Amygdala (tissue), 56 donors: ENCODE results near the gene GTF2H4.
"Not testable (repeated sequence)": the region's sequence is repeated elsewhere in the genome, so short reads cannot be mapped to it uniquely, and the experiment has no call there.

Experiments
- DNase-seq, 56 donors: peaks; one replicate each; lab custom pipeline; 2025; lab: John Stamatoyannopoulos, UW

Gene GTF2H4

DNA sequence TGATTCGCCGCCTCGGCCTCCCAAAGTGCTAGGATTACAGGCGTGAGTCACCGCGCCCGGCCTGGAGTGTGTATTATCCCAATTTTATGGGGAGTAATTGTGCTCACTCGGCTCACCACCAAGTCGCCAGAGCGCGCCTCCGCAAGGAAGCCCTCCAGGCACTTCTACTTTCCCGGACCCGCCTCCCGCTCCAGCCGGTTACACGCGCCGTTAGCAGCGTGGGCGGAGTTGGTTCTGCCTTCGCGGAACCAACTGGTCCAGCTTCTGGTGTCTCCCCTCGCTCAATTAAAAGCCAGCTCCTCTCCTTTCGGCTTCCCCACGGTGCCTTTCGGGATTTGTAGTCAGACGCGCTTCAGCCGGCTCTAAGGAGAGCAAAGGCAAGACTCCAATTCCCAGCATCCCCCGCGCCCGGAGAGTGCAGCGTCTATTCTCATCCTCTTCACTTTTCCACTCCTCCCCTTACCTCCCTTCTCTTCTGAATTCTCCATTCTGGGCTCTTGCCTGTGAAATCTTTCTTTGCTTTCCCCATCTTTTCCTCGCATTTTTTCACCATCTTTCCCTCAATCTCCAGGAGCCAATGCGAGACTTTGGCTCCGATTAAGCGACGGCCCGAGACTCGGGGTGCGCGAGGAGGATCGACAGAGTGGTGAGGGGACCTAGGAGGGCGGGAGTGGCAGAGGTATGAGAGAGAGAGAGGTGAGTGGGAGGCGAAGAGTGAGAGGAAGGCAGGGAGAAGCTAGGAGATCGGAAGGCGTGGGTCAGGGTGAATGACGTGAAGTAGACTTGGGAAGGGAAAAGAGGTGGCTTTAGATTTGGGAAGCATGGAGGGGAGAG lies at the start of gene GTF2H4:
Gene GTF2H4, plus strand, starts transcription at position 450 of the 834 bp plus-strand sequence.
- peak; percentile 70 to 98 (median 95) for DNase-seq

DNA sequence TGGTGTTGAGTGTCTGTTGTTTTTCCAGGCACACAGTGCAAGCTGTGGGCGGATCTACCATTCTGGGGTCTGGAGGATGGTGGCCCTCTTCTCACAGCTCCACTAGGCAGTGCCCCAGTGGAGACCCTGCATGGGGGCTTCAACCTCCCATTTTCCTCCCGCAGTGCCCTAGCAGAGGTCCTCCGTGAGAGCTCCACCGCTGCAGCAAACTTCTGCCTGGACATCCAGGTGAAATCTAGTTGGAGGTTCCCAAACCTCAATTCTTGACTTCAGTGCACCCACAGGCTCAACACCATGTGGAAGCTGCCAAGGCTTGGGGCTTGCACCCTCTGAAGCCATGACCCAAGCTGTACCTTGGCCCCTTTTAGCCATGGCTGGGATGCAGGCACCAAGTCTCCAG lies 48.3 kb upstream of the GTF2H4 start:
- not testable (repeated sequence) for DNase-seq

DNA sequence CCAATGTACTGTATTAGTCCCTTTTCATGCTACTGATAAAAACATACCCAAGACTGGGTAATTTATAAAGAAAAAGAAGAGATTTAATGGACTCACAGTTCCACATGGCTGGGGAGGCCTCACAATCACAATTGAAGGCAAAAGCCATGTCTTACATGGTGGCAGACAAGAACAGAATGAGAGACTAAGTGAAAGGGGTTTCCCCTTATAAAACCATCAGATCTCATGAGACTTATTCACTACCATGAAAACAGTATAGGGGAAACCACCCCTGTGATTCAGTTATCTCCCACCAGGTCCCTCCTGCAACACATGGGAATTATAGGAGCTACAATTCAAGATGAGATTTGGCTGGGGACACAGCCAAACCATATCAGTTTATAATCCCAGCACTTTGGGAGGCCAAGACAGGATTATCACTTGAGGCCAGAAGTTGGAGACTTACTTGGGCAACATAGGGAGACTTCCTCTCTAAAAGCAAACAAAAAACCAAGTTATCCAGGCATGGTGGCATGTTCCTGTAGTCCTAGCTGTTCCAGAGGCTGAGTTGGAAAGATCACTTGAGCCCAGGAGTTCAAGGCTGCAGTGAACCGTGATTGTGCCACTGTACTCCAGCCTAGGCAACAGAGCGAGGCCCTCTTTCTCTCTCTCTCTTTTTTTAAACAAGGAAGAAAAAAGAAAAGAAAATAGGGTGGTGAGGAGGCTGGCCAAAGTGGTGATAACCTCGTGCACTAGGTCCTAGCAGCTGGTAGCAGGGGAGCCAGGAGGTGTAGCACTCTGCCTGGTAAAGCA lies 46.6 kb upstream of the GTF2H4 start:
- no peak for DNase-seq

DNA sequence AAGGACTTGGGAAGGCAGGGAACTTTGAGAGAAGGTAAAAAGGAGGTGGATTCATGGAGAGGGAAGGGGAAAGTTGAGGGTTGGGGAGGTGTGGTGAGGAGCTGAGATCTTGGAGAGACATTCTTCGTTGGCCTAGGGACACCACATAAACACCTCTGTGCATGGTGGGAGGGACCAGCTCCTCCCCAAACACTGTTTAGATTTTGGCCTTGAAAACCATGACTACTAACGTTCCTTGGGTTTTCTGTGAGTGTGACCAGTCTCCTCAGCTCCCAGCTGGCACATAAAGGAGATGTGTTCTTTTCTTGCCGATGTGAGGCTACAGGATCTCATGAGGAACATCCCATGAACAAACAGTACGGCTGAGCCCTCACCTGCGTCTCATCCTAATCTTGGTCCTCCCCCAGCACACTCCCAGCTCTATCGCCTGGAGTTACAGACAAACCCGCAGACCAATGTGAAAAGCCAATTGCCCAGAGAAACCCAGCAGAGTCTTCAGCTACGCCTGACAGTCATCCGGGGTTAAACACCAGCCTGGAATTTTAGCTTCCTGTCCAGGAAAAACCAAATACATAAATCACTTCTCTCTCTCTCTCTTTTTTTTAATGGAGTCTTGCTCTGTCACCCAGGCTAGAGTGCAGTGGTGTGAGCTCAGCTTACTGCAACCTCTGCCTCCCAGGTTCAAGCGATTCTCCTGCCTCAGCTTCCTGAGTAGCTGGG lies 45.7 kb upstream of the GTF2H4 start:
- no peak for DNase-seq

DNA sequence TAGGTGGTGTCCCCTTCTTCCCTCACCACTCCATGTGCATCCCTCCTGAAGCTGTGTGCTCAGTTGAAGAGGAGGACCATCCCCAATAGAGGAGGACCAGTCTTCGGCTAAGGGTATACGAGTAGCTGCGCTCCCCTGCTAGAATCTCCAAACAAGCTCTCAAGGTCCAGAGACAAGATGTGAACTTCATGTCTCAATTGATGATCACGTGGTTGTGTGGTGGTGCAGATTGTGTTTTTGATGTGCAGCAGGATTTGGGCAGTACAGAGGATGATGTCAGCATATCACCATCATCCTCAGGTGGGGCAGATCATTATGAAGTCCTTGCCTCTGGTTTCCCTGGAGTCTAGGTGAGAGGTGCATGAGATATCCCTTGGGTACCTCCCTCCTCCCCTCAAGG lies 43.7 kb upstream of the GTF2H4 start:
- DNase-seq = no peak

DNA sequence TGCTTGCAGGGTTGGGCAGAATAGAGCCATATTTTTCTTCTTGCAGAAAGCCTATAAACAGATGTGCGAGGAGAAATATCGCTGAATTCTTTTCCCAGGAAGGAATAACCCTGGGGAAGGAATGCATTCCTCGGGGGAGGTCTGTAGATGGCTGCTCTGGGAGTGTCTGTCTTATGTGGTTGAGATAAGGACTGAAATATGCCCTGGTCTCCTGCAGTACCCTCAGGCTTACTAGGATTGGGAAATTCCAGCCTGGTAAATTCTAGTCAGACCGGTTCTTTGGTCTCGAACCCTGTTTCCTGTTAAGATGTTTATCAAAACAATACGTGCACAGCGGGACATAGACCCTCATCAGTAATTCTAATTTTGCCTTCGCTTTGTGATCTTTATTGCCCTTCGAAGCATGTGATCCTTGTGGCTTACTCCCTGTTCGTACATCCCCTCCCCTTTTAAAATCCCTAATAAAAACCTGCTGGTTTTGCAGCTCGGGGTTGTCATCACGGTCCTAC lies 38.7 kb upstream of the GTF2H4 start:
- DNase-seq = not testable (repeated sequence)

DNA sequence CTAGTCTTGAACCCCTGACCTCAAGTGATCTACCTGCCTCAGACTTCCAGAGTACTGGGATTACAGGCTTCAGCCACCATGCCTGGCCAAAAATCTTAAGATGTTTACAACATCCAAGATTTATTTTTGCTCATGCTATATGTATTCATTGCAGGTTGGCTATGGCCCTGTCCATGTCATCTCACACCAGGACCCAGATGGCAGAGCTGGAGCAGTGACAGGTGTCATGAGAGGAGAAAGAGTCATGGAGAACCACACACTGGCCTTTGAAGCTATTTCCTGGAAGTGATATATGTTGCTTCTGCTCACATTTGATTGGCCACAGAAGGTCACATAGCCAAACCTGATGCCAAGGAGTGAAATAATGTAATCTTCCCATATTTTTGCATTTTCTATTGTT lies 37.5 kb upstream of the GTF2H4 start:
- no peak for DNase-seq

DNA sequence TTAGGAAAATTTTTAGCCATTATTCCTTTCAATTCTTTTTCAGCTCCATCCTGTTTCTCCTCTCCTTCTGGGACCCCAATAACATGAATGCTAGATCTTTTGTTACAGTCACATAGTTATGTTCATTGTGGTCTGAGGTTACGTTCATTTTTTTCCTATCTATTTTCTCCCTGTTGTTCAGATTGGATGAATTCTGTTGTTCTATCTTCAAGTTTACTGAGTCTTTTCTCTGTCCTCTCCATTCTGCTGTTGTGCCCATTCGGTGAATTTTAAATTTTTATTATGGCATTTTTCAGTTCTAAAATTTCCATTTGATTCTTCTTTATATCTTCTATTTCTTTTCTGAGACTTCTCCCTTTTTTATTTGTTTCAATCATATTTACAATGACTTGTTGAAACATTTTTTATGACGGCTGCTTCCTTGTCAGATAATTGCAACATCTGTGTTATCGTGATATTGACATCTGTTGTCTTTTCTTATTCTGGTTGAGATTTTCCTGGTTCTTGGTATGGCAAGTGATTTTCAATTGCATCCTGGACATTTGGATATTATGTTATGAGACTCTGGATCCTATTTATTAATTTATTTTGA lies 36.3 kb upstream of the GTF2H4 start:
- no peak for DNase-seq

DNA sequence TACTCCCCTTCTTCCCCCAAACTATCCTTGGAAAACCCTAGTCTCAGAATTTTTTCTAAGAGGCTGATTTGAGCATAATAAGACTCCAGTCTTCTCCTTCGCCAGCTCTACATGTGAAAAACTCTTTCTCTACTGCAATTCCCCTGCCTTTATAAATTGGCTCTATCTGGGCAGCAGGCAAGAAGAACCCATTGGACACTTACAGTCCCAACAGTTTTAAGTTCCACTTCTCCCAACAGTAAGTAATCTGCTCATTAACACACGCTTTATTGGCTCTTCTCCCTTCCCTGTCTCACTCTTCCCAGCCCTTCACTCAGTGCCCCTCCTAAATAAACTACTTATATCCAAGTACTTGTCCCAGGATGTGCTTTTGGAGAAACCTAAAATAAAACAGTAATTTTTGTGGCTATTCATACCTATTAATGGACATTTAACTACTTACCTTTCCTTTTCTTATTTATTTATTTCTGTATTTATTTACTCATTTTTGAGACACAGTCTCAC lies 34.8 kb upstream of the GTF2H4 start:
- no peak for DNase-seq

DNA sequence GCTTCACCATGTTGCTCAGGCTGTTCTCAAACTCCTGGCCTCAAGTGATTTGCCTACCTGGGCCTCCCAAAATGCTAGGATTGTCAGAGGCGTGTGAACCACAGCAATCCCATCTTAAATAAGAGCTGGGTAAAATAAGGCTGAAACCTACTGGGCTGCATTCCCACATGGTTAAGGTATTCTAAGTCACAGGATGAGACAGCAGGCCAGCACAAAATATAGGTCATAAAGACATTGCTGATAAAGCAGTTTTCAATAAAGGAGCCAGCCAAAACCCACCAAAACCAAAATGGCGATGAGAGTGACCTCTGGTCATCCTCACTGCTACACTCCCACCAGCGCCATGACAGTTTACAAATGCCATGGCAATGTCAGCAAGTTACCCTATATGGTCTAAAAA lies 34.2 kb upstream of the GTF2H4 start:
- not testable (repeated sequence) for DNase-seq

DNA sequence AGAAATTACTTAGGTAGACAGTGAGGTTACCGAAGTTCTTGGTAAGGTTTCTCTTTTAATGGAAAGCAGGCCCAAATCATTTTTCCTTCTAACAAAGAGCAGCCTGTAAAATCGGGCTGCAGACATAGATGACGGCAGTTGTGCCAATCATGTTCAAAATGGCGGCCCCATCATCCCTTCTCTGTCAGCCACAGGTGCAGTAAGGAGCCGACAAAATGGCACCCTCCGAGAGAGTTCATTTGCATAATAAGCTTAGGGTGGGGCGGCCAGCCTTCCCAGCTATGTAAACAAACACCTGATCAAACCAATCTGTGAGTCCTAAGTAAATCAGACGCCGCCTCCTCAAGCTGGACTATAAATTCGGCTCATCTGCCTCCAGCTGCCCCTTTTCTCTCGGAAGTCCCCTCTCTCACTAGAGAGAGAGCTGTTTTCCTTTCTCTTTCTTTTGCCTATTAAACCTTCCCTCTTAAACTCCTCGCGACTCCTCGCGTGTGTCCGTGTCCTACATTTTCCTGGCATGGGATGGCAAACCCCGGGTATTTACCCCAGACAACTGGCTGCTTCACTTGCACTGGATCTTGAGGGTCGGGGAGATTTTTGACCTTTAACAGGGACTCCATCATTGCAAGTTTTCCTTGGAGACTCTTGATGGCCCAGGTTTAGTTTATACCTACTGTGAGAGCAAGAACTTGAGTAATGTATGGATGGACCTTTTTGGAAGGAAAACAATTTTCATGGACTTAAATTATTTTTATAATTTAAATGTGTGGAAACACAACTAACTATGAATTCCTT lies 32.6 kb upstream of the GTF2H4 start:
- no peak for DNase-seq

DNA sequence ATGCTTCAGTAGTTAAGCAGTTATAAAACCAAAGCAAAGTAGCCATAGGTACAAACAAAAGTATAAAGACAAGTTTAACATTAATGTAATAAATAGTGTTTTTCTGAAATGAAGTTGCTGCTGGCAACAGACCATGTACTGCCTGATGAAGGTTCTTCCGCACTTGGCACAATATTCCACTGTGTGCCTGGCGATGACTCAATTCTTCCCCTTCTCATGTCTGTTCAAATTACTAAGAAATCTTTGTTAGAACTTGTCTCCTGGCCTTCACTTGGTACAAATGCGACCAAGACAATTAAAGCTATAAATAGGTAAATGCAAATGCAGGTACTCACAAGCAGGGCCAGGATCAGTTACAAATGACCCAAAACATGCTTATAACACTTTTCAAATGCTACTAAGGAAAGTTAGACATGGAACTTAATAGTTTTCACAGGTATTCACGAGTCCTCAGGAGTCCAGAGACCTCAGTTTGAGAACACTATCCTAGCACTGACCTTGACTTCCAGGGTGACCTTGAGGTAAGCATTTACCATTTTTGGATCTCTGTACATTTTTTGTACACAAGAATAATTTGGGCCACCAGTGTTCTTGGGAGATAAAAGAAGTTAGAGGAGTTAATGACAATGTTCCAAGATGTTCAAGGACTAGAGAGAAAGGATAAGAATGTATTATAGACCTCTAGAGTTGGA lies 31.8 kb upstream of the GTF2H4 start:
- peak in 6 of 56 donors; percentile 5 to 41 (median 20) for DNase-seq

DNA sequence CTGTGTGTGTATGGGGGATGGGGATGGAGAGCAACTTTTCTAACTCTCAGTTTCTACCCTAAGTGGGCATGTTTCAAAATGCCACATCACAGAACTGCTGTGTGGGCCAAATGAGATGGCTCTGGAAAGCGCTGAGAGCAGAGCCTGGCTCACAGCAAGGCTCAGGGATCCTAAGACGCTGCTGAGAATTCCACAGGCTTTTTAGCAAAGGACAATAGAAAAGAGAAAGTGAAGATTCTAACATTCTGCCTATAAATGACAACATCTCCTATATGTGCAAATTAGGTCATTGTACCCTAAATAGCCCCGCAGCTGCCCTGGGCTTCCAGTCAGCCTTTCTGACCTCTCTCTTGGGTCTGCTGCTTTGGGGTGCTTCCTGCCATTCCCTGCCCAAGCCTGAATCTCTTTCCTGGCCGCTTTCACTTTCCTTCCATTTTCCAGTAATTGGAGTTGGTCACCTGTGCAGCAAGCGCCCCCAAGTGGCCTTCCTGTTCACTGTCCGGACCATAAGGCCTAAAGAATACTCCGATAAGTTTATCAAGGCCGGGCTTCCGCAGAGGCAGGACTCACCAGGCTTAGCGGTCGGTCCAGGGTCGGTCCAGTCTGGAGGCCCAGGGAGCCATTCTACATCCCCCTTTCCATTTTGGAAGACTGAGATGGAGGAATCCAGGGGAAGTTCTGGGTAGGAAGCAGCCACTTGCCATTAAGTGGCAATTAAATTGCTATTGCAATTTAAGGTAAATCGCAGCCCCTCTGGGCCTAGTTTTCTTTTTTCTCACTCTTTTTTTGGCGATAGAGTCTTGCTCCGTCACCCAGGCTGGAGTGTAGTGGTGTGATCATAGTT lies 30.4 kb upstream of the GTF2H4 start:
- DNase-seq = peak in 53 of 56 donors; percentile 31 to 93 (median 74)

DNA sequence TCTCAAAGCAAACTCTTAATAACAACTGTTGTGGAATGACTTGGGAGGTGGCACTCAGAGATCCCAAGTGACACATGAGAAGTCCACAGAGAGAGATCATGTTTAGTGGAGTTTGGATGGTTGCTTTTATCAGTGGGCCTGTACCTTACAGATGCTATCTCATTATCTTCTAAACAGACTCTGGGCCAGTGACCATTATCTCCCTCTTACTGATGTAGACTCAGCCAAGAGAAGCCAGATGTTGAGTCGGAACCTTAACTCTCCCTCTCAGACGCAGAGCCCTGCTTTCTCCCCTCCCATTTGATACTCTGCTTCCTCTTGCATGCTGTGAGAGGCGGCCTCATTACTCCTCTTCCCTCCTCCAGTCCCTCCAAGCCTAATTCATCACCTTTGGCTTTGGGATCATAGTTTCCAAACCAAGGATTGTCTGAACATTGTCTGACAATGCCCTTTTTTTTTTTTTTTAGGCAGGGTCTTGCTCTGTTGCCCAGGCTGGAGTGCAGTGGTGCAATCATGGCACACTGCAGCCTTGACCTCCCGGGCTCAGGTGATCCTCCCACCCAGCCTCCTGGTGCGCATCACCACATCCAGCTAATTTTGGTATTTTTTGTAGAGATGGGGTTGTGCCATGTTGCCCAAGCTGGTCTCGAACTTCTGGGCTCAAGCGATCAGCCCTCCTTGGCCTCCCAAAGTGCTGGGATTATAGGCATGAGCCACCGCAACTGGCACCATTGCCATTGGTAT lies 28.2 kb upstream of the GTF2H4 start:
- no peak for DNase-seq

DNA sequence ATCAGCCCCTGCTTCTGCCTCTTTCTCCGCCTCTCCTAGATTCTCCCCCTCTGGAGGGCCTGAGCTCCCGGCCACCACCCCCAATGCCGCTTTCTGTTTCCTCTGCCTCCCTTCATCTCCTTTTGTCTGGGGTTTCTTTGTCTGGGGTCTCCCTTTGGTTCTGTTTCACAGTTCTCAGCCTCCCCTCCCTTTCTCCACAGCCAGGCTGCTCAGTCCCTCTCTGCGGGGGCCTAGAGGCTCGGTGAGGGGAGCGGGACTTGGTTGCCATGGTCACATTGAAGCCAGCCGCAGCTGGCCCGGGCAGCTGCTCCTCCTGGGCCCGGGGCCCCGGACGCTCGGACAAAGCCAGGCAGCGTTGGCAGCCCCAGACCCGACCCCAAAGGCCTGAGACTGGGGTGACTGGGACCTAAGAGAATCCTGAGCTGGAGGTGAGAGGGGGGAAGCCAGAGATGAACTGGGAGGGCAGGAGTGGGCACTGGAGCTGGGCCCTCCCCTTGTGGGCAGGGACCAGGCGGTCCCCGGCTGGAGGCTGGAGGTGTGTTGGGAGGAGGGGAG lies 27.2 kb upstream of the GTF2H4 start:
- peak in 43 of 56 donors; percentile 21 to 72 (median 48) for DNase-seq

DNA sequence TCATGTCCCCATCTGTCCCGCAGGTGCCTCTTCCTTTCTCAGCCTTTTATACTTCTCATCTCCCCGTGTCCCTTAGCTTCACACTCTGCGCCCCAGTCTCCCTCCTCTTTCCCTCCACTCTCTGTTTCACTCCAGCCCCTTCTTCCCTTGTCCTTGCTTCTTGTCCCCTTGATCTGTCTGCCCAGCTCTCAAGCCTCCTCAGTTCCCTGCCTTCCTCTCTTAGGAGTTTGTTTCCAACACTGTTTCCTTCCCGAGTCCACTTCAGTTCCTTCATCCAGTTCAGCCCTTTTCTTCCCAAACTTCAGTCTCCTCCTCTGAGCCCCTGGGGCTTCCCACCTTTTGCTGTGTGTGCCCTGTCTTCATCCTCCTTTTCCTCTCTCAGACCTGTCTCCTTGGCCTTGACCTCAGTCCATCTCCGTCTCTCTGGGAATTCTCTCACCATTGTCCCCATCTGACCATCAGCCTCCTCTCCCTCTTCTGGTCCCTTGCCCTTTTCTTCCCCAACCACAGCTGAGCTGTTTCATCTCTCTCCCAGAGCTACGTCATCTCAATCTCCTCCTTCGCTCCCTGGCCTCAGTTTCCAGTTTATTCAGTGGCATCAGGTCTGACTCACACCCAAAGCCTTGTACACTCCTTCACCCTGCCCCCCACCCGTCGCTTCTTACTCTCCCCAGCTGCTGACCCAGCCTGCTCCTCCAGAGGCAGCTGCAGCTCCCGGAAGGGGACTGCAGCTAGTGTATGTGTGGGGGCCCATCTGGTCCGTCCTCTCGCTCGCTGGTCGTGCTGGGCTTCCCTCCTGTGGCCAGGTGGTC lies 26.4 kb upstream of the GTF2H4 start:
- peak in 26 of 56 donors; percentile 8 to 54 (median 26) for DNase-seq
